Stimulated activated CD8-positive, alpha-beta memory T cell treated with anti-CD3 and anti-CD28 coated beads, Interleukin-4, amount 100 ng/mL, for 1 hour (primary cell): ENCODE data around the gene CDC37L1.
"Not testable (repeated sequence)": the region's sequence is repeated elsewhere in the genome, so short reads cannot be mapped to it uniquely, and the experiment has no call there.

ENCODE experiments used
- DNase-seq, 2 donors: peaks; one replicate each; pipeline ENCODE4 v3.0.0-alpha.2; 2020; ENCODE audit warnings: low read depth in 2 of 2, low spot score in 1 of 2

Gene CDC37L1

DNA sequence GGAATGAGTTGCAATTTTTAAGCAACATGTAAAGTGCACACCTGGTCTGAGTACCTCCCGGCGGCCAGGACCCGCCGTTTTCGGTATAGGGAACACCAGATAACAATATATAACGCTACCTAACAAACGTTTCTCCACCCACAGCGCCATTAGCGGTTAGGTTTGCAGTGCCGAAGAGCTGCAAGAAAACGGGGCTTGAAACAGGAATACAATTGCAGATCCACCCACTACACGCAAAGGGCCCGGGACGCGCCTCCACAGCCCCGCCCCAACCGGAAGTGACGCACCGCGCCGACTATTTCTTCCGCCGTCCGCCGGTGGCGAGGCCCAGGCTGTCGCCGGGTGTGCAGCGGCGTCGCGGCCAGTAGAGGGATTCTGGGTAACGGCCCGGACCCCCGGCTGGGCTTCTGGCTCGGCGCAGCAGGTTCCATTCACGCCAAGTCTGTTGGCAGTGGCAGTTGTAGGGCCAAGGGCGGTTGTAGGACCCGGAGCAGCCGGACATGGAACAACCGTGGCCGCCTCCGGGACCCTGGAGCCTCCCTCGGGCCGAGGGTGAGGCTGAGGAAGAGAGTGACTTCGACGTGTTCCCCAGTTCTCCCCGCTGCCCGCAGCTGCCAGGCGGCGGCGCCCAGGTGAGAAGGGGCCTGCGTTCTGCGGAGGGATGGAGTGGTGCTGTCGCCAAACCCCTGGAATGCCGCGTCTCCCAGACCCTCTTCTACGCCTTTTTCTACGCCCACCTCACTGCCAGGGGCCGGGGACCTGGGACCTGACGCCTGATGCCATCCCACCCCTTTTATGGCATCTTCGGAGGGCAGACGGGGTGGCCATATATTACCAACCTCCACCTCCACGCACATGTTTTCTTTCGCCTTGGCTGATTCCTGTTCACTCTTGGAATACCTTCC, at the start of gene CDC37L1:
CDC37L1 (plus strand) TSS at position 302 of the 905 bp plus-strand sequence; CDS start at position 501, 199 bp downstream.
- peak; percentile 99 to 100 for DNase-seq

DNA sequence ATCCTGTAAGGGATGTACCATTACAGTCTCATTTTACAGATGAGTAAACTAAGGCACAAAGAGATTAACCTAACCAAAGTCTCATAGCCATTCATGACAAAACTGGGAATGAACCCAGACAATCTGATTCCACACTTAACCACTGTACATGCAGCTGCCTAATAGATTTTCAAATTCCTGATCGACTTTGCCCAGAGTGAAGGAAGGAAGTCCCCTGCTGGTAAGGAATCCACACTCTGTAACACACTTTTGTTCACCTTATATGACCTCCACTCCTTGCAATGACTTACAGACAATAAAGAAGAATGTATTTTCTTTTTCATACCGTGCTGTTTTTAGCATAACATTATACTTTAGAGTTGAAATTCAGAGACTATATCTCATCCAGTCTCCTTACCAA, 48.5 kb upstream of the CDC37L1 start:
- DNase-seq, result no peak

DNA sequence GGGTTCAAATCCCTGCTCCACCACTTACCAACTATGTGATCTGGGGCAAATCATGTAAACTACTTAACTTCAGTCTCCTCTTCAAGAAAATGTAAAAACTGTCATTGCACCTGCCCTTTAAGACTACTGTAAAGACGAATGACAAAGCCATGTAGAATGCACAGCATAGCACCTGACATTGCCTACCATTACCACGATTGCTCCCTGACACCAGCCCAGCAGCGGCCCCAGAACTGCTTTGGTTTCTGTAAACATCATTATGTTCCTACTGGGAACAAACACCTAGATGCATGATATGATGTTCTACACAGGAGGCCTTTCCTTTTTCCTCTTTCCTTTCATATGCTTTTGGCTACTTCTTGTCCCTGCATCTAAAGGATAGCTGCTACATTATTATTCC, 40.4 kb upstream of the CDC37L1 start:
- DNase-seq, result no peak

DNA sequence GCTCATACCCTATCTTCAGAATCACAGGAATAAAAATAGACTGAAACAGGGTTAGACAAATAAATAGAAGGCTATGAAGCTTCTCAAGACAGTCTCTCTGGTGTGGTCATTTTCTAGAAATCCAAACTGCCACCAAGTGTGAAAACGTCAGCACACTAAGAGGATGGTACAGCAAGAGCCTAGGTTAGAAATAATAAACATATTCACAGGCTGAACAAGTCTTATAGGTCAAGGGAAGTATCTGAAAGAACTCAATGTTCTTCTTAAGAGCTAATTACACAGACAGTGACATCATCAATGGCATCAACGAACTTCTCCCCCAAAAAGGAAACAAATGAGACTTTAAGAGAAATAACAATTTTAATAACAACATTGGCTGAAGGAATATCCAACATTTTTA, 39.9 kb upstream of the CDC37L1 start:
- DNase-seq, result no peak

DNA sequence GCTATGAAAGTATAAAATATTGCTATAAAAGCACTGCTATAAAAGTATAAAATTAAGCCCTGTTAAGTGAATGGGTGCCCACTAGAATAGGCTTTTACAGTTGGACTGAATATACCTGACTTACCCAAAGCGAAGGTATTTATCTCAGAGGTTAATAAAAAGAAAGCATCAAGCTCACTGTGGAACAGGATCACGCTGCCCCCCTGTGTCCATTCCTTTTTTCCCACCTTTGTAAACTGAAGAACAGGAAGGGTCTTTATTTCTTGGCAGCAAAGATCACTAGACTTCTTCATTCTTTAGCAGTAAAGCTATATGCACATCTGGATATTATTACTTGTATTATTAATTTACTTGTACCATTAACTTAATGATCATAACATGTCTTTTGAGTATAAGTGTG, 39.3 kb upstream of the CDC37L1 start:
- DNase-seq, result no peak

DNA sequence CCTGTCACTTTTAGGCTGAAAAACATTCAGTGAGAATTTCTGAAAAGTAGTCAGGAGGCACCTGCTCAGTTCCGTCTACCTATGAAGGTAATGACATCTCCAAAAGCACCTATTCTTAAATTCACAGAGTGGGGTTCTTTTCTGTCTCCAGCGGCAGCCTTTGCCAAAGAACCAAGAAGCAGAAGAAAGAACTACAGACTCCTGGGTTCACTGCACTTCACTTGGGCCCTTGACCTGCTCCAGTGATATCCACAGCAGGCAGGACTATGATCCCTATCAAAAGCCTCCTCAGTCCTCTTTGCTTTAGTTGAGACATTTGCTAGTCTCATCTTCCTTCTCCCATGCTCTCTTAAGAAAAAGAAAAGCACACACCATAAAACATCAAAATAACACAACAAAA, 37.0 kb upstream of the CDC37L1 start:
- DNase-seq, result no peak

DNA sequence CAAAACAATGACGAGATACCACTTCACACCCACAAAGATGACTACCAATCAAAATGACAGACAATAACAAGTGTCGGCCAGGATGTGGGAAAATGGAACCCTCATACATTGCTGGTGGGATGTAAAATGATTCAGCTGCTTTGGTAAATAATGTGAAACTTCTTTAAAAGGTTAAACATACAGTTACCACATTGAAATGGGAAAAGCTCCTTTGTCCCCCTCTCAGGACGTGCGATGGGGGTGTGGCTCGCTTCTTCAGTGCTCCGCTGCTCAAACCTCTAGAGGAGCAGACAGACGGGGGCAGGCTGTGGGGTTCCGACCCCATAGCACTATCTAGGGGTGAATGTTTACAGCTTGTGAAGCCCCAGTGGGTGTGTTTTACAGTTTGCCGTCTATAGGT, 25.3 kb upstream of the CDC37L1 start:
- DNase-seq, result no peak

DNA sequence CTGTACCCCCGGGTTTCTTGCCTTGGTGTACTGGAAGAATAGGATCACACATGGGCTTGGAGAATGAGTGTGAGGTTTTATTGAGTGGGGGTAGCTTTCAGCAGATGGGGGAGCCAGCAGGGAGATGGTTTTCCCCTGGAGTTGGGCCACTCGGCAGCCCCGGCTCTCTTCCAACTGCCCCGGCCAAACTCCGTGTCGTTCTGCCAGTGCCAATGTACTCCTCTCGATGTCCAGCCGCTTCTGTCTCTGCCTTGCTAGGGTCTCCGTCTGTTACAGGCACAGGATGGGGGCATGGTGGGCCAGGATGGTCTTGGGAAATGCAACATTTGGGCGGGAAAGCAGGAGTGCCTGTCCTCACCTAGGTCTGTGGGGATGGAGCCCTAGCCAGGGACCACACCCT, 24.8 kb upstream of the CDC37L1 start:
- no peak for DNase-seq

DNA sequence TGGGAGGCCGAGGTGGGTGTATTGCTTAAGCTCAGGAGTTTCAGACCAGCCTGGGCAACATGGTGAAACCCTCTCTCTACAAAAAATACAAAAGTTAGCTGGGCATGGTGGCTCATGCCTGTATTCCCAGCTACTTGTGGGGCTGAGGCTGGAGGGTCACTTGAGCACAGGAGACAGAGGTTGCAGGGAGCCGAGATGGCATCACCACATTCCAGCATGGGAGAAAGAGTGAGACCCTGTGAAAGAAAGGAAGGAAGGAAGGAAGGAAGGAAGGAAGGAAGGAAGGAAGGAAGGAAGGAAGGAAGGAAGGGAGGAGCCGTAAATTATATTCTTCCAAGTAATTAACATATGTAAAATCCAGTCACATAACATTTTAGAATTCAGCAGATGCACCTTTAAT, 23.2 kb upstream of the CDC37L1 start:
- DNase-seq, result not testable (repeated sequence)

DNA sequence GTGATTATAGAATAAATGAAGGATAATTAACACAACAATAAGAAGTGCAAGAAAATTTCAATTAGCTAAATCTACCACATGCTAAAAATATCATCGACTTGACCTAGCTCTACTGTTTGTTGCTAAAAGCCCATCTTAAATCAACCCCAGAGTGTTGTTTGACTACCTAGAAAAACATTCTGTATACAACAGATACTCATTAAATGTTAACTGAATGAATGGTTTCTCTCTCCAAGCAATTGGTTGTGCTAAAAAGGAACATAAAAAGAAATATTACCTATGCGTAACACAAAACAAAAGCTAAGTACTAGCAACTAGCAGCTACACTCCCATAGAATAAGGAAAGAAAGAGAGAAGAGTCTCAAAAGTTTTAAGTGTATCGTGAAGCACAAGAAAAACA, 22.7 kb upstream of the CDC37L1 start:
- DNase-seq, result no peak

DNA sequence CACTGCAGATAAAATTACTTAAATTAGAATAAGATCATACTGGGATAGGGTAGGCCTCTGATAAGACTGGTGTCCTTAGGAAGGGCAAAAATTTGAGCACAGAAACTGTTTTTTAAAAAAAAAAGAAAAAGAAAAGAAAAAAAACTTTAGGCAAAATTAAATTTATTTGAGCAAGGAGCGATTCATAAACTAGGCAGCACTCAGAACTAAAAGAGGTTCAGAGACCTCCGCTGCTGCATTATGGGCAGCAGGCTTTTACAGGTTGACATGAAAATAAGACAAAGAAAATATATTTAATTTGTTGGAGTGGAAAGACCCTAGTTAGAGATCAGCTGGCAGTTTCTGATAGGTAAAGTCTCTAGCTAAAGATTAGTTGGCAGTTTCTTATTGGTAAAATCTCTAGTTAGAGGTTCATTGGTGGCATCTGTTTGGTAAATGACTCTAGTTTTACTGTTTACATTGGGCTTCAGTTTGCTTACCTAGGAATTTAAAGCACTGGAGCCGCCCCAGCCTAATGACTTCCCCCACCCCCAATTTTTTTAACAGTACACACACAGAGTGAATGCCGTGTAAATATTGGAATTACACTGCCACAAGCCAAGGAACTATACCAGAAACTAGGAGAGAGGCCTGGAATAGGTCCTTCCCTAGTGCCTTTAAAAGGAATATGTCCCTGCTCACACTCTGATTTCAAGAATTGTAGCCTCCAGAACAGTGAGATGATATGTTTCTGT, 21.8 kb upstream of the CDC37L1 start:
- no peak for DNase-seq

DNA sequence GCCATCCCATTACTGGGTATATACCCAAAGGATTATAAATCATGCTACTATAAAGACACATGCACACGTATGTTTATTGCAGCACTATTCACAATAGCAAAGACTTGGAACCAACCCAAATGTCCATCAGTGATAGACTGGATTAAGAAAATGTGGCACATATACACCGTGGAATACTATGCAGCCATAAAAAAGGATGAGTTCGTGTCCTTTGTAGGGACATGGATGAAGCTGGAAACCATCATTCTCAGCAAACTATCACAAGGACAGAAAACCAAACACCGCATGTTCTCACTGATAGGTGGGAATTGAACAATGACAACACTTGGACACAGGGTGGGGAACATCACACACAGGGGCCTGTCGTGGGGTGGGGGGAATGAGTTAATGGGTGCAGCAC, 18.7 kb upstream of the CDC37L1 start:
- not testable (repeated sequence) for DNase-seq

DNA sequence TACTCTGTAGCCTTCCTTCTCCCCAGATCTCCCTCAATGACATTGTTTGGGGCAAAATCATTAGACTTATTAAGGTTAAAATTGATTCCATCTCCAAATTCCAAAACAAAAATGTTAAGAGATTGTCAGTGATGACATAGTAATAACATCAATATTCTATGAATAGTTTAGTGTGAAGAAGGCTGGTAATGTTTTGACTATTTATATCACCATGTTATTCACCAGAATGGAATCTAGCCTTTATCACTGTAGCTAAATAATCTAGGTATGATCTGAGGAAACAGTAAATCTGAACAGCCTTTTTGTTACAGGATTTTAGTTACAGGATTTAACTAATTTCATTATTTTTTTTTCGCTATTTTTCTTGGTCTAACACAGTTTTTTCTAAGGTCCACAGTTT, 18.2 kb upstream of the CDC37L1 start:
- DNase-seq, result no peak

DNA sequence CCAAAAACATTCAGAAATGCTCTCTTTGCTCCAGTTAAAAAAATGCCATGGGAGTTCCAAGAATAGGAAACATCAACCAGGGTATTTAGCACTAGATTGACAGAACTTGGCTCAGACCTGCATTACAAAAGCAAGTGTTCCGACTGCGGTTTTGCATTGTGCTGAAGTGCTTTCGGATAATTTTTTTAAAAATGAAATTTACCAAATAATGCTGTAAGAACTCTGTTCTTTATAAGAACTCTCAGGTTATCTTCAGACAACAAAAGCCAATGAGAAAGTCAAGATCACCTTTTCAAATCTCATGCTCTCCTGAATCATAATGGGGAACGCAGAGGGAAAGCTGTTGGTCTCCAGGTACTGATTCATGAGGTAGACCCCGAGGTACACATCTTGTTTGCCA, 17.8 kb upstream of the CDC37L1 start:
- no peak for DNase-seq

DNA sequence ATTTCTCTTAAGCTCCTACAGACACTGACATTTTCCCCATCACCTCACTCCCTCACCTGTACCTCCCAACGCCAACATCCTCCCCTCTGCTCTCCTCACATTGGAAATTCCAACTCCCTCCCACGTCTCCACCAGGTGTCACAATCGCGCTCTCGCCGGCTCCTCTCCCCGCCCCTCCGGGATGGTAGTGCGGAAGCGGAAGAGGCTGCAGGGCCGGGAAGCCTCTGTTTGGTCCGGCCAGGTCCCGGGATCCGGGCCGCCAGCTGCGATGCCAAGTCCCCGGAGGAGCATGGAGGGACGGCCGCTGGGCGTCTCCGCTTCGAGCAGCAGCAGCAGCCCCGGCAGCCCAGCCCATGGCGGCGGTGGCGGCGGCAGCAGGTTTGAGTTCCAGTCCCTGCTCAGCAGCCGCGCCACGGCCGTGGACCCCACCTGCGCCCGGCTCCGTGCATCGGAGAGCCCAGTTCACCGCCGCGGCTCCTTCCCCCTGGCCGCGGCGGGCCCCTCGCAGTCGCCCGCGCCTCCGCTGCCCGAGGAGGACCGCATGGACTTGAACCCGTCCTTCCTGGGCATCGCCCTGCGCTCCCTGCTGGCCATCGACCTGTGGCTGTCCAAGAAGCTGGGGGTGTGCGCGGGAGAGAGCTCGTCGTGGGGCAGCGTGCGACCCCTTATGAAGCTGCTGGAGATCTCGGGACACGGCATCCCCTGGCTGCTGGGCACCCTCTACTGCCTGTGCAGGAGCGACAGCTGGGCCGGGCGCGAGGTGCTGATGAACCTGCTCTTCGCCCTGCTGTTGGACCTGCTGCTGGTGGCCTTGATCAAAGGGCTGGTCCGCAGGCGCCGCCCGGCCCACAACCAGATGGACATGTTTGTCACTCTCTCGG, 17.0 kb upstream of the CDC37L1 start, which contains the start of gene PLPP6:
PLPP6 (plus strand) TSS at position 187 of the 881 bp plus-strand sequence; CDS start at position 269, 82 bp downstream.
- DNase-seq, result peak in 1 of 2 donors; percentile 48

DNA sequence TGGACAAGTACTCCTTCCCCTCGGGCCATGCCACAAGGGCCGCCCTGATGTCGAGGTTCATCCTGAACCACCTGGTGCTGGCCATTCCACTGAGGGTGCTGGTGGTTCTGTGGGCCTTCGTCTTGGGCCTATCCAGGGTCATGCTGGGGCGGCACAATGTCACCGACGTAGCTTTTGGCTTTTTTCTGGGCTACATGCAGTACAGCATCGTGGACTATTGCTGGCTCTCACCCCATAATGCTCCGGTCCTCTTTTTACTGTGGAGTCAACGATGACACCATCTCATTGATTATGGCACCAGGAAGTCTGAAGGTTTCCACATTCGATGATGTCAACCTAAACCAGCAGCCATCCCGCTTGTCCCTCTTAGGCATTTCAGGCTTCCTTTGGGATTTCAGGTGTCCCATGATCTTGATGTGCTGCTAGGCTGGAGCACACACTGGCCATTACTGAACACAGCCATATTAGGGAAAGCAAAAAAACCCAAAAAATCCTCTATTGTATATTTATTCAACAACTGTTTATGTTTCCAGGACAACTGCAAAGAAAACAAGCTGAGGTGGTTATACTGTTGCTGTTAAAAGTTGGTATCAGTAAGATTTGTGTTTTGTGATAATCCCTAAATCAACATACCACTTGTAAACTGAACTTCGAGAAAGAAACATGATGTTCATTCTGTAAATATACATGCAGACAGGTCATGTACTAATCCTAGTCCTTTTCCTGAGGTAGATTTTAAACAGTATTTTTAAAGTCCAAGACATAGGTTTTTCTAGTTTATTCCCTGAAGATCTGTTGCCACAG, 16.2 kb upstream of the CDC37L1 start:
- no peak for DNase-seq

DNA sequence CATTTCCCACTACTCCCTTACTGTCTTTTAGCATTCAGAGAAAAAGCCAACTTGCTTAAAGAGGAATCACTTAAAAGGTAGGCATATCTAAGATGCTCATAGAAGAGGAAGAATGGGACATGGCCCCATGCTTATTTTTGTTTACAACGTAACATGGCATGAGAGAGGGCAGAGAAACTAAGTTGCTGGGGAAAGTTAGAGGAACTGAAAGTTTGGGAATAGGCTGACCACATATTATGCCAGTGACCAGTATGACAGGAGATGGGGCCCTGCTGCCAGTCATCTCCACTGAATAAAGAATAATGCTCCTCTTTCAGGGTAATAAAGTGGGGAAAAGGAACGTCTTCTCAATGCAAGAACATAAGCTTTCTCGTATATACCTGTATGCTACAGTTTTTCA, 15.4 kb upstream of the CDC37L1 start:
- DNase-seq, result no peak

DNA sequence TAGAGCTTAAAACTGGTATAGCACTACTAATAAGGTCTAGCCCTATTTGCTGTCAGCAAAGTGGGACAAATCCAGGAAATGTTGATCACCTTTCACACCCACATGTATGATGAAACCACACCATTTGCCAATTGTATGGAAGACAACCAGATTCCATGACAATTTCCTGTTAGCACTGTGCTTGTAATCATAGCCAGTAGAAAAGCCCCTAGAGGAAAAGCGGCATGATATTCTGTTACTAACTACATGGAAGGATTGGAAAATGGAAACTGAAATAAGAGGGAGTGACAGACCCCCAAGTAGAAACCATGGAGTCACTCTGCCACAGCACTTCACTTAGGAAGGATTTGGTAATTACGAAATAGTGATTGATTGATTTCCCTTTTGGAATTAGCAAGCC, 14.0 kb upstream of the CDC37L1 start:
- DNase-seq, result no peak

DNA sequence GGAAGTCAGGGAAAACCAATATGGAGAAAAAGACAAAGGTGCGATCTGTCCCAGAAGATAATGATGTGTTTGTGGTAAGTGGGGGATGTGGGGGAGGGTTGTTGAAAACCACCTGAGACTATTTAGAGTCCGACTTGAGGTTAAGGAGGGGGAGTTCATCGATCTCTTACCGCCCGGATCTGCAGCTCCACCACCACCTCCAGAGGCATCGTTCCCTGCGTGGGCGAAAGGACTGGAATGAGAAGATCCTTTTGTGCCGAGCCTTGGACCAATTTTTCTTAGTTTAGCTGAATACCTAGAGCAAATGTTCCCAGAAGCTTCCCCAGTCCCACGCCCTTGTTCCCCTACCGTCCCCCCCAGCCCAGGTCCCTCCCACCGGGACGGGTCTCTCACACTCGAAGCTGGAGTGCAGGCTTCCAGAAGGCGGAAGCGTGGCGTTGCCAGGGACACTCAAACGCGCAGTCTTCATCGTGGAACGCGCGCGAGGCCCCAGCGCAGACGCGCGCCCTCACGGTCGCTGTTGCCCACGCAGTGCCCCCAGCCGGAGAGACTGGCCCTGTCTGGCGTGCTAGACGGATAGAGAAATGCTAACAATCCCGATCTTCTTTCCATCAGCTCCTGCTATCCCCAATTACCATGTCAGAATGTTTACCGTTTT, 13.2 kb upstream of the CDC37L1 start, which contains the start of gene SPATA6L:
SPATA6L (minus strand) TSS at position 439 of the 658 bp plus-strand sequence; CDS start at position 209, 230 bp downstream.
- DNase-seq, result peak in 1 of 2 donors; percentile 20

DNA sequence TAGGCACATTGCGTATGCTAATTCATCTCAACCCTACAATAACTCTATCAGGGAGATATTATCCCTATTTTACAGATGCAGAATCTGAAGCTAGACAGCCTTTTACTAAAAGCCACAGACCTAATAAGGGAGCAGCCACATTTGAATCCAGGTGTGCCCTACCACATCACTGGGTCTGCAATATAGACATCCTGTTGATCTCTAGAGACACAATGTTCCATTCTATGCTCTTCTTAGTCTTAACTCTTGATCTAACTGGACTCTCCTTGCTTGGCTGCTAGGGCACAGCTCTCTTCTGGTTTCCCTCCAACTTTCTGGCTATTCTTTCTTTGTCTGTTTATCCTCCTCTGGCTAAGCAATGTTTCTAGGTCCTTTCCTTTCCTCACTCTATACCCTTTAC, 11.7 kb upstream of the CDC37L1 start:
- no peak for DNase-seq
